Inflammatory macrophage (primary cell): Measurements from ENCODE around the gene NCOA7.
"Not testable (repeated sequence)": the region's sequence is repeated elsewhere in the genome, so short reads cannot be mapped to it uniquely, and the experiment has no call there.

ENCODE experiments used
- DNase-seq, 2 donors: peaks; one replicate each; pipeline ENCODE4 v3.0.0-alpha.2; 2020 to 2022

The NCOA7 gene

DNA sequence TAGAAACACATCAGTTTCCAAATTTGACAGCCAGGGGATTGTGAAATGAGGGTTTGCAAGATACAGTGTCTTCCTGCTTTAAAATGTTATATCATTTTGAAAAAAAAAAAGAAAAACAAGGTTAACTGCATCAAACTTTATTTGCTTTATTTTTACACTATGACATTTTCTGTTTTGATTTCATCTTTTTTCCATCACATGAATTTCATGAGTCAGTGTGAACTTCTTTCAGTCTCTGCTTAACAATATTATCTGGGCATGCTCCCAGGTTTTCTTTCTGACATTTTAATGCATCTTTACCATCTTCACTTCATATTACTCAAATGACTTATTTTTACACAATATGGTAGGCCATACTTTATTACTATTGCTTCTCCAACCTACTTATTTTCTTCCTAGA lies 1.9 kb downstream of the NCOA7 start:
- DNase-seq, result no peak

DNA sequence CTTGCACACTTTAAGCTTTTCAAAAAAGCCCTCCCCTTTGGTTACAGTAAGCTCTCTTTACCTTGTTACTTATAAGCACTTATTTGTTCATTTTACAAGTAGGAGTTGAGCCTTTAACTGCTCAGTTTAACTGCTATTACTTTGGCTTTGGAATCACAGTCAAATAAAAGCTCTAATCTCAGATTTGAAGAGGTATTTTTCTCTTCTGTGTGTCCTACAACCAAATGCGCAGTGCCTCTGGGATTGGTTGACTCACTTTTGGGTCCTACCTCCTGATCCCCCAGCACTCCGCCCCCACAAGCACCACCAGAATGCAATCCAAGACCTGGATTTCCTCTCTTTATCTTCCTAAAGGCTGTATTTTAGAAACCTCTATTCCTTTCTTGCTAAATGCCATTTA lies 2.5 kb downstream of the NCOA7 start:
- DNase-seq, result peak in 1 of 2 donors; percentile 10

DNA sequence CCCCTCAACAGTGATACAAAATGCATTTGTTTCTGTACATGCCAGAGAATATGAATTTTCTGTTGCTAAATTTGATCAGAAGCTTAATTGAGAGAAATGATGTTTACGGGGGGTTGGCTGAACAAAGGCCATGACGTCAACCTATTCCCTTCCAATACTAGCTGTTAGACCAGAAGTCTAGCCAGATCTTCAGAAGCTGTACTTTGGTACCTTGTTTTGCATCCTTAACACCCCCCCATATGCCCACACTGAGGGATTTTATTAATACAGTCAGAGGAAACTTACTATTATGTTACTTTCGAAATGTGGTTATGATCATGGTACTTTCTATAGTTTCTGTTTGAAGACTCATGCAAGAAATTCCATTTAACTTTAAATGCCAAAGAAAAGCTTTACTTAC lies 3.1 kb downstream of the NCOA7 start:
- no peak for DNase-seq

DNA sequence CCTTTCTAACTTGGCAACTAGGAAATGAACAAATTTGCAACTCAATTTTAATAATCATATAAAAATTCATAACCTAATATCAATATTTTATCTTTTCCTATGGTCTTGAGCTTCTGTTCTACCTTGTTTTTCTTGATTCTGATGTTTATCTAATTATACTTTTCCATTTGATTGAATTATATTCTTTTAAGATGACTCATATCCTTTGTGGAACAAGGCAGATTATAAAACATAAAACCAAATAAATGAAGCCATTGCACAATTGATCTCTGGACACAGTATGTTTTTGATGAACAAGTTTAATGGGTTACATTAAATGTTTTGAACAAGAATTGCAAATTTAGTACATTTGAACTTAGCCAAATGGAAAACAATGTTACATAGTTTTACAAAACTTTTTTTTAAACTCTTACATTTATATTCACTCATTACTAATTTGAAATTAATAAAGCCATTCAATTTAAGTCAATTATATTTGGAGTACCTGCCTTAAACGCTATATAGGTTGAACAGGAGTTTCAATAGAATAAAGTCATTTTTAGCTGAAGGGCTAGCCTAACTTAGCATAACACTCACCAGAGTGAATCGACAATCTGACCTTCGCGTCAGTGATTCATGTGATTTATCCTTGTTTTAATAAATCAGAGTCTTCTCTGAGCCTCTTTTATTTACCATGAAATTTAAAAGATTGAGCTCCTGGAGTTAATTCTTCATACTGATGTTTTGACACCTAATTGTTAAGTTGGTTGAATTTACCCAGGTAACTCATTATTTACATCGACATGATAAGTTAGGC lies 3.8 kb downstream of the NCOA7 start:
- no peak for DNase-seq

DNA sequence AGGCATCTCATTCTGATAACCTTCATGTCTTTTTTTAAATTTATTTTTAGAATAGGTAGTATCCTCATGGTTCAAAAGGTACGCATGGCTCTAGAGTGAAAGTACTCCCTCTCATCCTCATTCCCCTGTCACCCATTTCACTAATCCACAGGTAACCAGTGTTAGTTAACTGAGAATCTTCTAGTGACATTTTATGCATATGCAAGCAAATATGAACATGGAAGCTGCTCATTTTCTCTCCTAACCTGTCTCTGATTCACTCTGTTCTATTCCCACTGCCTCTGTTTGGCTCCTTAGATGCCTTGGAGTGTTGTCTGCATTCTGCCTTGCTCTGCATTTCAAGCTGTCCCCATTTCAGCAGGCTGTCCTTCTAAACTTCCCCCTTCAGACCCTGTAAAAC lies 4.5 kb downstream of the NCOA7 start:
- DNase-seq, result no peak

DNA sequence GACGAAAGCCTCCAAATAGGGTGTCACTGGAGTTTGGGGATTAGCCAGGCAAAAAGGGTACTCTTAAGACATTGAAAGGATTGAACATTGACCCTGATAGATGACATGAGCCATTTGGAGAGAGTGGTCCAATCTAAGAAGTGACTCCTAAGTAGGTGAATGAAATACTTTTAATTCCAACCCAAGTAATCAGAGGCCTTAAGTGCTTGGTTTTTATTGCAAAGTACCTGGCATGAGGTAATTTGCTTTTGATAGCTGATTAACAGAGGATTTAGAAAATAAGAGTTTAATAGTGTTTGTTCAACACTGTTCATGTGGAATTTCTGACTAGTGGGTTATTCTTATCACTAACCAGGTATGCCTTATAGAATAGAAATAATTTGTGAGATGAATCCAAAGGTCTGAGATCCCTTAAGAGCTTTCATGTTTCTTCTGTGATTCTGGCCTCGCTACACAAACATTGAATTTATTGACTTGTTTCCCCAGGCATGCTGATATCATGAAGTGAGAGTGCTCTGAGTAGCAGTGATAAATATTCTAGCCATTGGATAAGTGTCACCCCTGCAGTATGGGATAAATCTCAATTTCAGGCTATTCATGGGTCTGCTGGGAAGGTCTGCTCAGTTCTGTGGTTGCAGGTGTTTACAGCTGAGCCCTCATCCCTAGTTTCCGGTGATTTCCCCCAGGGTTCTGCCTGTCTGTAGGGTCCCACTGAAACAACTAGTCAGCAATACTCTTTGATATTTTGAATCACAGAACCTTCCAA lies 6.5 kb downstream of the NCOA7 start:
- DNase-seq, result no peak

DNA sequence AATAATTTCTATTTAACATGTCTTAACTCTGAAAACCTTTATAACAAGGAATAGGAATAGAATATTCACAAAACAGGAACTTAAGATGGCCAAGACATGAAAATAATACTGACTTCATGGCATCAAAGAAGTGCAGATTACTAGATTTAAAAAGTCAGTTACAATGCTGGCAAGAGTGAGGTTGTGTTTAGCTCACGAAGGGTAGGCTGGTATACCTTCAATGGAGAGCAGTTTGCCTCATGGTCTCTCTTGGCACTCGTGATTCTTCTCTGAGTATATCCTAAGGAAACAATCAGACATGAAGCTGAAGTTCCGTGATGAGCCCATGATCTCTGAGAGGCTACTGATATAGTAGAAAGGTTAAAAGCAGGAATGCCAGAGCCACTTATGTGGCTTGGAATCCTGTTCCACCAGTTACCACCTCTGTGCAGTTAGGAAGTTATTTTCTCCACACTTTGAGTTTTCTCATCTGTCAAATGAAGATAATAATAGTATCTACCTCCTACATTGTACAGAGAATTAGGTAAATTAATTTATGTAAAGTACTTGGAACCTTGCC lies 7.2 kb downstream of the NCOA7 start:
- peak in 1 of 2 donors; percentile 9 for DNase-seq

DNA sequence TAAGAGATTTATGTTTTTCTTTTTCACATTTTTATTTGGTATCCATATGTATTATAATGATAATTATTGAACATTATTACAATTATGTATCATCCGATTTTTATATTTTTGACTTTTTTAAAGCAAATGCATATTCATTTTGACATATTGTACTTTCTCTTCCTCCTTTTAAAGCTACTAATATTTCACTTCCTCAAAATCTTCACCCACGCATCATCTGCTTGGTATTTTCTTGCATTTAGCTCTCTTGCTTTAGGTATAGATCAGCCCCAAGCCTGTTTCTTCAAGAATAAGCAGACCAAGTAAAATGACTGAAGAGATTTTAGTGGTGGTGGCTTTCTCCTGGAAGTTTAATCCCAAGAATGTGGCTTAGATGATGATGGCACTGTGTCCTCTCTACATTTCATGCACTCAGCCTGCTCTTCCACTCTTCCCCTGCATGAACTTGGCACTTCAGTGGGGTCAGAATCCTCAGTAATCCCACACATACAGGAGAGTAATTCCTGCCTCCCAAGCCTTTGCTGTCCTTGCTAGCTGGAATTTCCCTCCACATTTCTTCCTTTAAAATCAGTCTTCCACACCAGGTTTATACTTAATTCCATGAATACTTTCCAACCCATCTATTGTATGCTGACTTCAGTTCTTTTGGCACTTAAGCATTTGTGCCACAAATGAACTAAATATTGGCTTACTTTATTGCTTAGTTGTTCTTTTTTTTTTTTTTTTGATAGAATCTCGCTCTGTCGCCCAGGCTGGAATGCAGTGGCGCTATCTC lies 8.2 kb downstream of the NCOA7 start:
- peak; percentile 82 to 88 for DNase-seq

DNA sequence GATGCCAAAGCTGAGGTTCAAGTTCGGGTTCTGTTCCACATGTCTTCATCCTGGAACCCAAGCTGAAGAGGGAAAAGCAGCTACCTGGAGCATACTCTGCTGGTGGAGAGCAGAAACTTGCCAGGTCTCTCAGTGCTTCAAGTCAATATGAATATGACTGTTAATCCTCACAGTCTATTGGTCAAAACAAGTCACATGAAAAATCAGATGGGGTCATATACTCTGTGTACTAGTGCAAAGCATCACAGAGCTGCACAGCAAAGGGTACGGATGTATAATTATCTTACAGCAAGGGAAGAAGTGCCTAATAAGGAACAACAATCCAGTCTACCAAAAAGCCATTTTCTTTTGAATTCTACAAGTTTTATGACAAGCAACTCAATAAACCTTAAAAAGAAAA lies 11.6 kb downstream of the NCOA7 start:
- DNase-seq, result no peak

DNA sequence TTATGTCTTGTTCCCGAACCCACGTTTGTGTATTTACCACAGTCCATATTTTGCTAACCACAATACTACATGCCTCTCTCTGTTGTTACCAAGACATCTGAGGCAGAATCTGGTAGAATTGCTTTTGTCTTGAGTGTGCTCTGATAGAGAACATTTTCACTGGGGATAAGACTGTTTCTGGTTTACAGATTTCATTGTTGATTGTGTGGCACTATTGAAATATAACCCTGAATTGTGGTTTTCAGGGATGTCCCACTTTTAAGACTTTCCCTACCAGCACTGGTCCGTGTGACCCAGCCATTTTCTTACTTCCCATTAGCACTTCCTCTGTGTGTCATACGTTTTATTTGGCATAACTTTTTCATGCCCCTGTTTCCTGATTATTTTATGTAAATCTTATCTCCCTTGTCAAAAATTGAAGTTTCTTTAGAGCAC lies 12.2 kb downstream of the NCOA7 start:
- peak; percentile 81 to 83 for DNase-seq

DNA sequence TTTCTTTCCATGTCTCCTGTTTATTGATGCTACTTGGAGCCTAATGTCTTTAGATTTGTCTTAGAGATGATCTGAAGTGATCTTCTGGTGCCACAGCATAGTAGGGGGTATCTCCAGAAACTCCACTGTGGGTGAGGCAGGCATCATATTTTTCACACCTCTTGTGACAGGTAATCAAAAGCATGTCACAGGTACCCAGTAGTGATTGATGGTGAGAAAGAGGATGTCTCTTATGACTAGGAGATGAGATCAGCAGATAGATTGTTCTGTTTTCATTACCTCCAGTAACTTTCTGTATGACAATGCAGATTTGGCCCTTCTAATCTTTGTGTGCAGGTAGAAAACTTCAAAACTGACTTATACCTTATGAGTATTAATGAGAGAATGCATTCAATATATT lies 13.5 kb downstream of the NCOA7 start:
- no peak for DNase-seq

DNA sequence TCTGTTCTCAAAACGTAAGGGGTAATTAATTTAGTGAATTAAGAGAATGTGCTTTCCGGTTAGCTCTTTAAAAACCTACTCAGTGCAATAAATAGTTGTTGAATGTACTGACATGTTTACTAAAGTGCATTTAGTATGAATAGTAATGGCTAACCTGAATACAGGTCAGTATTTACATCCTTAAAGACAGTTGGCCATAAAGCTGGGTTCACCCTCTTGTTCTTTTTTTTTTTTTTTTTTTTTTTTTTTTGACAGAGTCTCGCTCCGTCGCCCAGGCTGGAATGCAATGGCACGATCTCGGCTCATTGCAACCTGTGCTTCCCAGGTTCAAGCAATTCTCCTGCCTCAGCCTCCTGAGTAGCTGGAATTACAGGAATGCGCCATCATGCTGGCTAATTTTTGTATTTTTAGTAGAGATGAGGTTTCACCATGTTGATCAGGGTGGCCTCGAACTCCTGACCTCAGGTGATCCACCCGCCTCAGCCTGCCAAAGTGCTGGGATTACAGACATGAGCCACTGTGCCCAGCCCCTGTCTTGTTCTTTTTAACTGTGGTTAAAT lies 14.2 kb downstream of the NCOA7 start:
- DNase-seq, result not testable (repeated sequence)

DNA sequence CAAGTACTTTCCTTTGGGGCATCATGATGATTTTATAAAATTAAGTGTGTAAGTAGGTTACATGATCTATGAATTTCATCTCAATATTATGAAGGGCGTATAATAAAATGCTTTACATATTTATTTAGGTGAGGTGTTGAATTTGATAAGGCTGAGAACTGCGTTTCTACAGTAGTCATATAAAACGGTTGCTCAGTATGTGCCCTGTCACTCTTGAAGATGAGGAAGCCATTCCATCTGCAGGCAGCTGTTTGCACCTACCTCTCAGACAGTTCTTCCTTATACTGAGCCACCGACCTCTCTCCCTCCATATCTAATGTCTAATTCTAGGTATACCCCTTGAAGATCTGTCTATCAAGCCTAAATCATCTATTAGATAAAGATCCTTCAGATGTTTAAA lies 16.1 kb downstream of the NCOA7 start:
- DNase-seq, result peak in 1 of 2 donors; percentile 15

DNA sequence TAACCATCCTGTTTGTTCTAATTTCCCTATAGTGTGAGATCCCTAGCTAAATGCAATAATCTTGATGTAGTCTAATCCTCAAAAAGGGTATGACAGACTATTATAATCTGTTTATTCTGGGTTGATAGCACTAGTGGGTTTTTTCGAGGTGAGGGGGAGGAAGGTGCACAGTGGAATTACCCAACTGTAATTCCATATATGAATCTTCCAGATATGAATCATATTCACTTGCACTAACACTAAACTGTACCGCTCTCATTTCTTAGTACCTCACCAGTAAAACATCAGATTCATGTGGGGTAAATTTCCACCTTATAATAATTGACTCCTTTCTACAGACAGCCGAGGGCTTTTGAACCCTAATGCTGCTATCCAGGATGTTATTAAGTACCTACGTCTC lies 16.5 kb downstream of the NCOA7 start:
- no peak for DNase-seq

DNA sequence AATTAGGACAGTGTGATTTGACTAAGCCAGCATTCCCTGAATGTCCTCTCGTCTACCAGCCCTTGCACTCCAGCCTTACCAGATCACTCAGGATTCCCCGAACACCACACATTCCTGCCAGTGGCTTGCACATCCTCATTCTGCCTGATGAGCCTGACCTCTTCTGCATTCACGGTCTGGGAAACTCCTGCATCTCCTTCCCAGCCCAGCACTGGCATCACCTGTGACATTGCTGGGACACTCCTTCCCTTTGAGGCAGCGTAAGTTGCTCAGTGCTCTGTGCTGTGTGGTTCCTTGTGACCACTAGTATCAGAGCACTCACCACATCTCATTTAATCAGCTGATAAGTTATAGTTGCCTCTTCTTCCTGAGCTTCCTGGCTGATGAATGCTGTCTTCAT lies 17.3 kb downstream of the NCOA7 start:
- DNase-seq, result peak in 1 of 2 donors; percentile 29

DNA sequence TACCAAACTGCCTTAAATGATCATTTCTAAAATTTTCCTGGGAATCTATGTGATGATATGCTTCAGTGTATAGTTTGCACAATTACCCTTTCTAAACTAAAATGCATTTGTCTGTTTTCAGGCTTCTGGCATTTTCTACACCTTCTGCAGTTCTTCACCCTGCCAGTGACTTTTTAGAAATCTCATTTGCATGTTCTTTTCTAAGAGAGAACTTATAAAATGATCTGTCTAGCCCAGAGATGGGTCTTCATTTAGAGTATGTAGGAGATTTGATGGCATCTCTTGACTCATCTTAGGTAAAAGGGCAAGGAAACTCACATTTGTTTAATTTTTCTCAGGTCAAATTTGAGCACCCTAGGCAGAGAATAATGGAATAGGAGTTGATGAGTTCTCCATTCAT lies 17.8 kb downstream of the NCOA7 start:
- DNase-seq, result no peak

DNA sequence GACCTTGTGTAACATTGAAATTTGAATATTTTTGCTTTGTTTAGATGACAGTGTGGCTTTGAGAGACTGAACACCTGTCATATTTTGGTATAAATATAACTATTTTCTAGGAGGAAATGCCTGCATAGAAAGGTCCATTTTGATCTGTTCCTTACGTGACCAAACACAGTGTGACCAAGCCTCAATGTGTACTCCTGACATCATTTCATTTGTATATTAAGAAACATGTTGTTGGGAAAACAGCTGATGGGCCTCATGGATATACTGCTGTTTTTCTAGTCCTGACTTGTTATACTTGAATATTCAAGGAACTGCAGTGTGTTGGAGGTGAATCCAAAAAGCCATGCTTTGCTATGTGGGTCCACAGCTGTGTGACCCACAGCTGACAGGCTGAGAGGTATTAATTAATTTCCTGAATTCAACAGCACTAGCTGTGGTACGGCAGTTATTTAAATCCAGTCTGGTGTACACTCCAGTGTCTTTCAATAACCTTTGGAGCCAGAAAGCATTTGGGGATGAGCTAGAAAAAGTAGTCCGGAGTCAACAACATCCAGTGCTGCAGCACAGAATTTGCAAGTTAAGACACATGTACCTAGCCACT lies 18.9 kb downstream of the NCOA7 start:
- DNase-seq, result peak; percentile 64 to 70

DNA sequence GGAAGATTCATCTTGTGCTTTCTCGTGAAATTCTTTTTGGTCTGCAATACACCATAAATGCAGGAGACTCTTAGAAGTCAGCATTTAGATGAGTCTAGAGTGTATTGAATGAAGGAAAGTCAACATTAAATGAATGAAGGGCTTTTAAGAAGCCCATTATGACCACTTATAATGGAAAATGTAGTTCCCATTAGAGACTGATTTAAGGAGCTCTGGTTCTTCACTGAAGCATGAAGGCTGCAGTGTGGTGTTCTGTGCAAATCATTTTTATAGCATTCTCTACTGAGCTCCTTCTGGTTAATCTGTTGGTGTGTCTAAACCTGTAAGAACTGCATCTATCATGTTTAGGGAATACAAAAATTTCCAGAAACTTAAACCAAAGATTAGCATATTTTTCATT lies 19.7 kb downstream of the NCOA7 start:
- DNase-seq, result no peak

DNA sequence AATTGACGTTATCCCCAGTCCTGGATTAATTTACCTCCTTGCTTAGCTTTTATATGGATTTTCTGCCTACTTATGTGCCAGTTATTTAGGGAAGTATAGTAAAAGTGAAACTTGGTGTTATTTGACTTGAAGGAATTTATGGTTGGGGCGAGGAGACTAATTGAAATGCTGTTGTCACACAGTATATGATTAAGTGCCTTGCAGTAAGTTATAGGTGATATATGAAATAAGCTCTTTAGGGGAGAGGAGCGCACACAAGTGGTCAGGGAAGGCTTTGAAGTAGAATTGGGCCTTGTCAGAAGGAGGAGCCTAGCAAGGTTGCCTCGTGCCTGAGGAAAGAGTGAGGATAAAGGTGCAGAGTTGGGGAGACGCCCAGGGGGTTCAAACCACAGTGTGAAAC lies 20.5 kb downstream of the NCOA7 start:
- DNase-seq, result peak; percentile 53 to 77

DNA sequence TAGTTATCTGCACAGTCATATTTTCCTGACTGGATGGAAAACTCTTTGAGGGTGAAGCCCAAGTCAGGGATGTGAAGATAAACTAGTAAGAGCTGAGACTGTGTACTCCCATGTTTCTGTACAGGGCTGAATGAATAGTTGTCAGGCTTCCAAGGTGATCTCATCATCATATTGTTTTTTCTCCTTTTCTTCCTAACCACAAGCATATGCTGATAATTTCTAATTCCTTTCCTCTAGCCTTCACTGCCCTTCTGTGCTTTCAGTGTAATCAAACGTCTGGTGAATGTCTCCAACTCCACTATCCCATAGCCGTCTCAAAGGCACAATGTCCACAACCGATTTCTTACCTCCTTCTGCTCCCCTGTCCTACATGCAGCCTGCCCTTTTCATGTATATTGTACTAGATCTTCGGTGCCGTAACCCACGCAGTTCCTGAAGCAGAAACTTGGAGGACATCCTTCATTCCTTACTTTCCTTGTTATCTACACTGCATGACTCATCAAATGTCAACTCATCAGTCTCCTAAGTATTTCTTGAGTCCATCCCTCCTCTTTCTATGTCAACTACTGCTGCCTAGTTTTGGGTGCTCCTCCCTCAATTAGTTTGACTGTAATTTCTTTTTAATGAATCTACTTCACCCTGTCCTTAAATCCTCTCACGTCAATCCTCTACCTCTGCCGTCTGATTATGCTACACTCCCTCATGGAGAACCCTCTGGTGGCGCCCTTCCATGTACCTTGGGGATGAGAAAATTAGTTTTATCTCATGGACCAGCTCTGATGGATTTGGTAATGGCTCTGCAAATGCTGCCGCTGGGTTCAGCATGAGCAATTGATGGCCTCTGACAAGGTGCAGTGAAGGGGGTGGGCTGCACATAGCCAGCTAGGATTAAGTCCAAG lies 21.9 kb downstream of the NCOA7 start:
- no peak for DNase-seq

DNA sequence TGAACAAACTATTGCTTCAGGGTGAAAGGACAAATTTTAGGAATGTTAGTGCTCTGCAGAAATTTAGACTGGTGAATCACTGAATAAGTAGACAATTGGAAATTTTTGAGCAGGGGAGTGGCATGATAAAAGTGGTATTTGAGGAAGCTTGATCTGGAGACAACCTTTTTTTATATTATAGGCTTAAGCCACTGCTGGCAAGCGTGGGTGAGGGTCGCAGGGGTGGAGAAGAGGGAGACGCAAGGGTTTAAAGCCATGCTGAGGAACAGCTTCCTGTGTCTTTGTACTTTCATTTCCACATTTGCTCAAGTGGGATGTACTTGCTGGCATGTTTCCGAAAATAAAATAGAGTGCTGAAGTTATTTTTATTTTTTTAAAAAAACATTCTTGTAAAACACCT lies 23.7 kb downstream of the NCOA7 start:
- peak; percentile 87 to 91 for DNase-seq
